HepG2 (cell line): Measurements from ENCODE around the gene RNPEPL1. TPM values are rescaled to one million over a fixed set of nuclear protein-coding genes. Genes with fewer than 3 reads are reported as not detected.

Experiments used
- AGO1 ChIP-seq: fragments of 200-400 bp; formaldehyde crosslinking; IDR thresholded peaks from 2 replicates; pipeline ENCODE4 v1.6.1; 2017; ENCODE audit warnings: mild to moderate bottlenecking, low read depth, low read length, moderate library complexity; ENCODE audit not compliant: poor library complexity, severe bottlenecking
- CSRNP2 ChIP-seq: sonication (generic); formaldehyde crosslinking; conservative IDR thresholded peaks from 2 replicates; pipeline ENCODE4 v1.8.0; 2022; ENCODE audit warnings: low read depth, missing genetic modification reagents
- FOXP4 ChIP-seq: sonication (generic); formaldehyde crosslinking; IDR thresholded peaks from 2 replicates; pipeline ENCODE4 v1.4.0; 2020; ENCODE audit warnings: missing genetic modification reagents
- MBD4 ChIP-seq: IDR thresholded peaks from 2 replicates; pipeline ENCODE4 v1.6.1; 2012; ENCODE audit warnings: low read length, inconsistent platforms, borderline replicate concordance
- MED8 ChIP-seq: sonication (generic); formaldehyde crosslinking; IDR thresholded peaks from 2 replicates; pipeline ENCODE4 v1.8.1; 2023; ENCODE audit warnings: mild to moderate bottlenecking, missing genetic modification reagents; ENCODE audit not compliant: insufficient replicate concordance
- PRMT3 ChIP-seq: sonication (generic); formaldehyde crosslinking; IDR thresholded peaks from 2 replicates; pipeline ENCODE4 v1.8.1; 2022; ENCODE audit warnings: low read depth, mild to moderate bottlenecking, moderate library complexity, missing genetic modification reagents, borderline replicate concordance
- PTBP1 ChIP-seq: fragments of 200-400 bp; formaldehyde crosslinking; IDR thresholded peaks from 2 replicates; pipeline ENCODE4 v1.6.1; 2018; ENCODE audit warnings: low read length, low read depth; ENCODE audit not compliant: poor library complexity, severe bottlenecking
- RNF219 ChIP-seq: sonication (generic); formaldehyde crosslinking; IDR thresholded peaks from 2 replicates; pipeline ENCODE4 v1.5.0; 2020; ENCODE audit warnings: mild to moderate bottlenecking, missing genetic modification reagents
- RORA ChIP-seq: sonication (generic); formaldehyde crosslinking; IDR thresholded peaks from 2 replicates; pipeline ENCODE4 v1.5.0; 2020; ENCODE audit warnings: mild to moderate bottlenecking, missing genetic modification reagents, moderate library complexity
- SAFB2 ChIP-seq: sonication (generic); formaldehyde crosslinking; IDR thresholded peaks from 2 replicates; pipeline ENCODE4 v1.5.1; 2020; ENCODE audit warnings: missing genetic modification reagents, low read depth, mild to moderate bottlenecking, borderline replicate concordance
- SNAI1 ChIP-seq: sonication (generic); formaldehyde crosslinking; IDR thresholded peaks from 2 replicates; pipeline ENCODE4 v1.5.0; 2020; ENCODE audit warnings: mild to moderate bottlenecking, missing genetic modification reagents, borderline replicate concordance
- TRAFD1 ChIP-seq: sonication (generic); formaldehyde crosslinking; IDR thresholded peaks from 2 replicates; pipeline ENCODE4 v1.5.1; 2020; ENCODE audit warnings: missing genetic modification reagents, mild to moderate bottlenecking, borderline replicate concordance
- ZBTB46 ChIP-seq: sonication (generic); formaldehyde crosslinking; IDR thresholded peaks from 2 replicates; pipeline ENCODE4 v1.4.0; 2020; ENCODE audit warnings: mild to moderate bottlenecking, missing genetic modification reagents, borderline replicate concordance
- ZKSCAN1 ChIP-seq: fragments of 150-350 bp; IDR thresholded peaks from 2 replicates; pipeline ENCODE4 v1.6.1; 2014; ENCODE audit warnings: low read length
- ZMYM3 ChIP-seq: sonication (generic); formaldehyde crosslinking; IDR thresholded peaks from 2 replicates; pipeline ENCODE4 v1.5.1; 2020; ENCODE audit warnings: mild to moderate bottlenecking, missing genetic modification reagents
- ZNF383 ChIP-seq: sonication (generic); formaldehyde crosslinking; IDR thresholded peaks from 2 replicates; pipeline ENCODE4 v1.4.0; 2020; ENCODE audit warnings: missing genetic modification reagents, mild to moderate bottlenecking, borderline replicate concordance
- ZNF577 ChIP-seq: sonication (generic); formaldehyde crosslinking; IDR thresholded peaks from 2 replicates; pipeline ENCODE4 v1.4.0; 2020; ENCODE audit warnings: mild to moderate bottlenecking, low read depth, missing genetic modification reagents, borderline replicate concordance
- ZNF605 ChIP-seq: sonication (generic); formaldehyde crosslinking; IDR thresholded peaks from 2 replicates; pipeline ENCODE4 v1.8.0; 2022; ENCODE audit warnings: mild to moderate bottlenecking, missing genetic modification reagents
- ZNF839 ChIP-seq: sonication (generic); formaldehyde crosslinking; IDR thresholded peaks from 2 replicates; pipeline ENCODE4 v1.4.0; 2020; ENCODE audit warnings: missing genetic modification reagents, mild to moderate bottlenecking, borderline replicate concordance
- polyA plus RNA-seq, 8 experiments: library from polyadenylated mRNA; depleted of rRNA in 3 of 8; stranded (reverse) in 7 of 8; unstranded in 1 of 8; fragments of >200 nt; fragmentation: Illumina TruSeq in 4 of 8; extraction: Trizol in 4 of 8; gene quantifications; 2 replicates each; pipeline versions ENCODE4 v1.2.1 to v1.2.3, GENCODE V29; 2011 to 2016; ENCODE audit warnings: low read depth in 4 of 8, missing spikeins in 1 of 8, mixed read lengths in 1 of 8; ENCODE audit not compliant: insufficient read depth in 1 of 8
- total RNA-seq, 5 experiments: library from RNA; depleted of rRNA; stranded (reverse); fragments of >200 nt; fragmentation: Illumina TruSeq; extraction: Trizol; gene quantifications; 2 replicates each; pipeline ENCODE4 v1.2.3, GENCODE V29; 2016; ENCODE audit warnings: low read depth in 1 of 5

RNPEPL1 gene
- total and polyA plus RNA-seq, 2 of the 13 experiments (the other 11 are each of a cell fraction or from before 2014, with no cell fraction given): 13.0 to 18.0 TPM

GRCh38 chr2:240567872-240568677, at the start of gene RNPEPL1 (continued):
- no peak for TF ChIP-seq FOXP4 (CRISPR knock-in tag)
- no peak for TF ChIP-seq MBD4
- TF ChIP-seq RORA (CRISPR knock-in tag): no peak
- TF ChIP-seq SAFB2 (CRISPR knock-in tag): no peak
- TF ChIP-seq ZNF383 (CRISPR knock-in tag): no peak
- TF ChIP-seq ZKSCAN1: no peak
- no peak for TF ChIP-seq ZNF577
- TF ChIP-seq ZNF605 (CRISPR knock-in tag): no peak
- no peak for TF ChIP-seq AGO1
- no peak for TF ChIP-seq MED8 (CRISPR knock-in tag)
- 0 out of 2 replicates have a peak, but pooled peaks have one; percentile 77 for TF ChIP-seq ZNF839 (CRISPR knock-in tag)
- TF ChIP-seq PTBP1: no peak
- no peak for TF ChIP-seq RNF219 (CRISPR knock-in tag)
- no peak for TF ChIP-seq ZMYM3 (CRISPR knock-in tag)
- no peak for TF ChIP-seq CSRNP2 (CRISPR knock-in tag)
- no peak for TF ChIP-seq PRMT3
- no peak for TF ChIP-seq ZBTB46 (CRISPR knock-in tag)
- no peak for TF ChIP-seq SNAI1 (CRISPR knock-in tag)
- TF ChIP-seq TRAFD1 (CRISPR knock-in tag): no peak
